Measurements from ENCODE around the gene PCDHGA11. TPM values are rescaled to one million over a fixed set of nuclear protein-coding genes. Genes with fewer than 3 reads are reported as not detected.
"Not testable (repeated sequence)": the region's sequence is repeated elsewhere in the genome, so short reads cannot be mapped to it uniquely, and the experiment has no call there.

The PCDHGA11 gene
- total RNA-seq, 3 donors from 2014 or later (not counting 1 experiment from before 2014, with no cell fraction given) = 0.40 to 1.2 (median 0.83) TPM

DNA sequence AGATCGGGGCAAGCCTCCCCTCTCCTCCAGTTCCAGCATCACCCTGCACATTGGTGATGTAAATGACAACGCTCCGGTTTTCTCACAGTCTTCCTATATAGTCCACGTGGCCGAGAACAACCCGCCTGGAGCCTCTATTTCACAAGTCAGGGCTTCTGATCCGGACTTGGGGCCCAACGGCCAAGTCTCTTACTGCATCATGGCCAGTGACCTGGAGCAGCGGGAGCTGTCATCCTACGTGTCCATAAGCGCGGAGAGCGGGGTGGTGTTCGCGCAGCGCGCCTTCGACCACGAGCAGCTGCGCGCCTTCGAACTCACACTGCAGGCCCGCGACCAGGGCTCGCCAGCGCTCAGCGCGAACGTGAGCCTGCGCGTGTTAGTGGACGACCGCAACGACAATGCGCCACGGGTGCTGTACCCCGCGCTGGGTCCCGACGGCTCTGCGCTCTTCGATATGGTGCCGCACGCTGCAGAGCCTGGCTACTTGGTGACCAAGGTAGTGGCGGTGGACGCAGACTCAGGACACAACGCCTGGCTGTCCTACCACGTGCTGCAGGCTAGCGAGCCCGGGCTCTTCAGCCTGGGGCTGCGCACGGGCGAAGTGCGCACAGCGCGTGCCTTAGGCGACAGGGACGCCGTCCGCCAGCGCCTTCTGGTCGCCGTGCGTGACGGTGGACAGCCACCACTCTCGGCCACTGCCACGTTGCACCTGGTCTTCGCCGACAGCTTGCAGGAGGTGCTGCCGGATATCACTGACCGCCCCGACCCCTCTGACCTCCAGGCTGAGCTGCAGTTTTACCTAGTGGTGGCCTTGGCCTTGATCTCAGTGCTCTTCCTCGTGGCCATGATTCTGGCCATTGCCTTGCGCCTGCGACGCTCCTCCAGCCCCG lies 31.5 kb upstream of the PCDHGA11 start:
- ATAC-seq = no peak
- H3K27ac ChIP-seq (ENCODE audit: low read length) = no peak overlapping the region
- peaks cover 44% of the 10 kb centered on the region for H3K9me3 ChIP-seq (ENCODE audit: control insufficient read depth, insufficient read depth, low read length)
- intact Hi-C loops (cut with micrococcal nuclease) = loop anchor here (5.0 kb wide), 1 partner anchor 33 kb away; the partner anchor contains the start of gene PCDHGA11
- peaks cover 60% of the 10 kb centered on the region for H3K27me3 ChIP-seq (ENCODE audit: control insufficient read depth, insufficient read depth, low read length)
- H3K4me3 Mint-ChIP-seq = no peak overlapping the region
- WGBS (ENCODE audit: insufficient coverage) = 50% methylated on average over 77 of the region's 77 CpGs
- no peak for DNase-seq
- H3K36me3 Mint-ChIP-seq = peaks cover 7% of the 10 kb centered on the region
- H3K4me1 Mint-ChIP-seq = no peaks in the 10 kb centered on the region
- H3K4me3 ChIP-seq (ENCODE audit: low read length) = no peak overlapping the region
- peaks cover 0 to 8% of the 10 kb centered on the region in 2 donors for H3K9me3 Mint-ChIP-seq
- no peaks in the 10 kb centered on the region for H3K4me1 ChIP-seq (ENCODE audit: control insufficient read depth, insufficient read depth, low read length)
- H3K27ac Mint-ChIP-seq = no peak overlapping the region
- peaks cover 64 to 81% of the 10 kb centered on the region in 2 donors for H3K27me3 Mint-ChIP-seq (ENCODE audit: low read depth in 2 of 2)
- H3K36me3 ChIP-seq (ENCODE audit: control insufficient read depth, insufficient read depth, low read length) = no peaks in the 10 kb centered on the region
- TF ChIP-seq CTCF (IDR thresholded peaks at IDR 0.05) = no peak

DNA sequence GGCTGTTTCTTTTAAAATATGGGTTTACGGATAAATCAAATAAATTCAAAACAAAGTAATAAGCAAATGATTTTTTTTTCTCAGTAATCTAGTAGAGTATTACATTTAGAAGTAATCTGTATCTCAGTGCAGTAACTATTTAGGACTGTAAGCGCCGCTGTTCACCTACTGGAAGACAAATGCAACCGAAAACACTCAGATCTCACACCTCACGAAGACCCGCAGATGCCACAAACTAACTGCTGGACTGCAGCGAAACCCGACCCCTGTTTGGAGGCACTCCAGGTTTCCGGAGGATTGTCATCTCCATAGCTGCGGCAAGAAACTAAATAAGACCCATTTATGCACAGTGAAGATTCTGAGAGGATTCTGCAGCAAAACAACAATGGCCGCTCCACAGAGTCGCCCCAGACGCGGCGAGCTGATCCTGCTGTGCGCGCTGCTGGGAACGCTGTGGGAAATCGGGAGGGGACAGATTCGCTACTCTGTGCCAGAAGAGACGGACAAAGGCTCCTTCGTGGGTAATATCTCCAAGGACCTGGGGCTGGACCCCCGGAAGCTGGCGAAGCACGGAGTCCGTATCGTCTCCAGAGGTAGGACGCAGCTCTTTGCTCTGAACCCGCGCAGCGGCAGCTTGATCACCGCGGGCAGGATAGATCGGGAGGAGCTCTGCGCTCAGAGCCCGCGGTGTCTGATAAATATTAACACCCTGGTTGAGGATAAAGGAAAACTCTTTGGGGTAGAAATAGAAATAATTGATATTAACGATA lies 28.2 kb upstream of the PCDHGA11 start, which contains the start of gene PCDHGA8:
Gene PCDHGA8, plus strand, starts transcription at position 205 of the 770 bp plus-strand sequence. Its CDS starts 181 bp downstream, at position 386.
- peaks cover 7% of the 10 kb centered on the region for H3K36me3 Mint-ChIP-seq
- DNase-seq = no peak
- Histone ChIP-seq H3K36me3 (ENCODE audit: control insufficient read depth, insufficient read depth, low read length) (no peaks in the 10 kb centered on the region), H3K9me3 (ENCODE audit: control insufficient read depth, insufficient read depth, low read length) (peaks cover 39% of the 10 kb centered on the region), H3K4me3 (ENCODE audit: low read length) (no peak within 1 kb of the TSS), H3K27ac (ENCODE audit: low read length) (no peak within 1 kb of the TSS), H3K27me3 (ENCODE audit: control insufficient read depth, insufficient read depth, low read length) (peaks cover 63% of the 10 kb centered on the region), H3K4me1 (ENCODE audit: control insufficient read depth, insufficient read depth, low read length) (no peaks in the 10 kb centered on the region)
- 39% methylated on average over 37 of the region's 38 CpGs for WGBS (ENCODE audit: insufficient coverage)
- no peaks in the 10 kb centered on the region for H3K4me1 Mint-ChIP-seq
- H3K27me3 Mint-ChIP-seq (ENCODE audit: low read depth in 2 of 2) = peaks cover 51 to 73% of the 10 kb centered on the region in 2 donors
- no peak for TF ChIP-seq CTCF (IDR thresholded peaks at IDR 0.05)
- peak in 2 of 3 donors; percentile 47 to 58 for ATAC-seq
- peak within 1 kb of the TSS; percentile 71 for H3K4me3 Mint-ChIP-seq
- H3K27ac Mint-ChIP-seq = no peak within 1 kb of the TSS
- intact Hi-C loops (cut with micrococcal nuclease) = no loop called here
- peaks cover 0 to 5% of the 10 kb centered on the region in 2 donors for H3K9me3 Mint-ChIP-seq

DNA sequence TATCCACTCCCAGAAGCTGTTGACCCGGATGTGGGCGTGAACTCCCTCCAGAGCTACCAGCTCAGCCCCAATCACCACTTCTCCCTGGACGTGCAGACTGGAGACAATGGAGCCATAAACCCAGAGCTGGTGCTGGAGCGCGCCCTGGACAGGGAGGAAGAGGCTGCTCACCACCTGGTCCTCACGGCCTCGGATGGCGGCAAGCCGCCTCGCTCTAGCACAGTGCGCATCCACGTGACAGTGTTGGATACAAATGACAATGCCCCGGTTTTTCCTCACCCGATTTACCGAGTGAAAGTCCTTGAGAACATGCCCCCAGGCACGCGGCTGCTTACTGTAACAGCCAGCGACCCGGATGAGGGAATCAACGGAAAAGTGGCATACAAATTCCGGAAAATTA lies 27.6 kb upstream of the PCDHGA11 start:
- H3K4me3 ChIP-seq (ENCODE audit: low read length) = no peak overlapping the region
- peaks cover 38% of the 10 kb centered on the region for H3K9me3 ChIP-seq (ENCODE audit: control insufficient read depth, insufficient read depth, low read length)
- no peaks in the 10 kb centered on the region for H3K36me3 ChIP-seq (ENCODE audit: control insufficient read depth, insufficient read depth, low read length)
- no peak overlapping the region for H3K27ac Mint-ChIP-seq
- no peak overlapping the region for H3K4me3 Mint-ChIP-seq
- no peaks in the 10 kb centered on the region for H3K4me1 ChIP-seq (ENCODE audit: control insufficient read depth, insufficient read depth, low read length)
- DNase-seq = no peak
- H3K4me1 Mint-ChIP-seq = no peaks in the 10 kb centered on the region
- no peak for TF ChIP-seq CTCF (IDR thresholded peaks at IDR 0.05)
- peaks cover 7% of the 10 kb centered on the region for H3K36me3 Mint-ChIP-seq
- peaks cover 64% of the 10 kb centered on the region for H3K27me3 ChIP-seq (ENCODE audit: control insufficient read depth, insufficient read depth, low read length)
- no peak for ATAC-seq
- H3K27me3 Mint-ChIP-seq (ENCODE audit: low read depth in 2 of 2) = peaks cover 49 to 71% of the 10 kb centered on the region in 2 donors
- intact Hi-C loops (cut with micrococcal nuclease) = no loop called here
- H3K27ac ChIP-seq (ENCODE audit: low read length) = no peak overlapping the region
- peaks cover 0 to 5% of the 10 kb centered on the region in 2 donors for H3K9me3 Mint-ChIP-seq
- 41% methylated on average over 21 of the region's 21 CpGs for WGBS (ENCODE audit: insufficient coverage)

- H3K4me3 ChIP-seq (ENCODE audit: low read length); intact Hi-C loops (cut with micrococcal nuclease); H3K4me1 Mint-ChIP-seq; H3K4me1 ChIP-seq (ENCODE audit: control insufficient read depth, insufficient read depth, low read length); H3K27ac ChIP-seq (ENCODE audit: low read length); ATAC-seq; H3K27ac Mint-ChIP-seq; H3K36me3 ChIP-seq (ENCODE audit: control insufficient read depth, insufficient read depth, low read length); H3K9me3 Mint-ChIP-seq; H3K36me3 Mint-ChIP-seq; H3K4me3 Mint-ChIP-seq: not testable (repeated sequence)
- peaks cover 69% of the 10 kb centered on the region for H3K27me3 ChIP-seq (ENCODE audit: control insufficient read depth, insufficient read depth, low read length)
- peaks cover 37% of the 10 kb centered on the region for H3K9me3 ChIP-seq (ENCODE audit: control insufficient read depth, insufficient read depth, low read length)
- H3K27me3 Mint-ChIP-seq (ENCODE audit: low read depth in 2 of 2) = peaks cover 49 to 62% of the 10 kb centered on the region in 2 donors
- WGBS (ENCODE audit: insufficient coverage) = 42% methylated on average over 40 of the region's 53 CpGs
- peak in 1 of 2 donors; percentile 13 for DNase-seq
Observed at GRCh38 chr5:141394401-141395187, 26.3 kb upstream of the PCDHGA11 start.

All from natural killer cell (primary cell).